ENCODE data around the gene SPTB.

SPTB gene

GRCh38 chr14:64856529-64857445 lies 22.9 kb downstream of the SPTB start:
- no peak for DNase-seq (ENCODE audit: low read depth in 2 of 2)
- no peak overlapping the region for H3K4me3 ChIP-seq (replicated peaks in 1 of 2; ENCODE audit: low read depth in 2 of 2, low read length in 2 of 2)
- TF ChIP-seq CTCF (IDR thresholded peaks at IDR 0.05; ENCODE audit: low read depth, low read length) = no peak

GRCh38 chr14:64855721-64856528 lies 23.8 kb downstream of the SPTB start:
- no peak for DNase-seq (ENCODE audit: low read depth in 2 of 2)
- H3K4me3 ChIP-seq (replicated peaks in 1 of 2; ENCODE audit: low read depth in 2 of 2, low read length in 2 of 2) = no peak overlapping the region
- no peak for TF ChIP-seq CTCF (IDR thresholded peaks at IDR 0.05; ENCODE audit: low read depth, low read length)

GRCh38 chr14:64850369-64851137 lies 29.2 kb downstream of the SPTB start:
- TF ChIP-seq CTCF (IDR thresholded peaks at IDR 0.05; ENCODE audit: low read depth, low read length) = no peak

GRCh38 chr14:64849940-64850339 lies 29.8 kb downstream of the SPTB start:
- no peak for DNase-seq (ENCODE audit: low read depth in 2 of 2)
- no peak overlapping the region for H3K4me3 ChIP-seq (replicated peaks in 1 of 2; ENCODE audit: low read depth in 2 of 2, low read length in 2 of 2)
- TF ChIP-seq CTCF (IDR thresholded peaks at IDR 0.05; ENCODE audit: low read depth, low read length) = no peak

More at GRCh38 chr14:64850369-64851137, 29.2 kb downstream of the SPTB start:
- DNase-seq (ENCODE audit: low read depth in 2 of 2) = no peak
- no peak overlapping the region for H3K4me3 ChIP-seq (replicated peaks in 1 of 2; ENCODE audit: low read depth in 2 of 2, low read length in 2 of 2)

- no peak for DNase-seq (ENCODE audit: low read depth in 2 of 2)
- no peak overlapping the region for H3K4me3 ChIP-seq (replicated peaks in 1 of 2; ENCODE audit: low read depth in 2 of 2, low read length in 2 of 2)
- no peak for TF ChIP-seq CTCF (IDR thresholded peaks at IDR 0.05; ENCODE audit: low read depth, low read length)
Observed at GRCh38 chr14:64848239-64848638, 31.5 kb downstream of the SPTB start.

GRCh38 chr14:64846319-64846718 lies 33.4 kb downstream of the SPTB start:
- DNase-seq (ENCODE audit: low read depth in 2 of 2) = no peak
- no peak for TF ChIP-seq CTCF (IDR thresholded peaks at IDR 0.05; ENCODE audit: low read depth, low read length)
- no peak overlapping the region for H3K4me3 ChIP-seq (replicated peaks in 1 of 2; ENCODE audit: low read depth in 2 of 2, low read length in 2 of 2)
